HG02623 (cell line): ENCODE measurements around the gene KRT32.

Source experiments
- ATAC-seq: cut with Tn5 transposase; IDR thresholded peaks from one replicate; pipeline ENCODE4 v1.9.1; 2021; ENCODE audit warnings: moderate library complexity; ENCODE audit not compliant: unreplicated experiment

Gene KRT32

GRCh38 chr17:41494524-41494923 lies 27.3 kb upstream of the KRT32 start:
- no peak for ATAC-seq

- no peak for ATAC-seq
These were observed 25.6 kb upstream of the KRT32 start for GRCh38 chr17:41492771-41493170.

- no peak for ATAC-seq
These were observed 25.2 kb upstream of the KRT32 start for GRCh38 chr17:41492351-41492750.

- no peak for ATAC-seq
These were observed 24.3 kb upstream of the KRT32 start for GRCh38 chr17:41491476-41491875.

GRCh38 chr17:41490000-41490990 lies 23.1 kb upstream of the KRT32 start:
- ATAC-seq = no peak

GRCh38 chr17:41489531-41489930 lies 22.3 kb upstream of the KRT32 start, which contains the start of gene KRT36:
Gene KRT36, minus strand, starts transcription at chr17:41489910. Its CDS starts 46 bp downstream, at chr17:41489864.
- ATAC-seq = no peak

GRCh38 chr17:41486809-41487530 lies 19.8 kb upstream of the KRT32 start:
- no peak for ATAC-seq

- no peak for ATAC-seq
These were observed 19.1 kb upstream of the KRT32 start for GRCh38 chr17:41486316-41486715.

GRCh38 chr17:41484920-41485904 lies 18.0 kb upstream of the KRT32 start:
- no peak for ATAC-seq

- no peak for ATAC-seq
These were observed 17.0 kb upstream of the KRT32 start for GRCh38 chr17:41483991-41484826.

GRCh38 chr17:41483531-41483930 lies 16.3 kb upstream of the KRT32 start:
- no peak for ATAC-seq

GRCh38 chr17:41481036-41481435 lies 13.8 kb upstream of the KRT32 start, which contains the start of gene KRT35:
Gene KRT35, minus strand, starts transcription at chr17:41481151. Its CDS starts 54 bp downstream, at chr17:41481097.
- no peak for ATAC-seq

- no peak for ATAC-seq
These were observed 13.4 kb upstream of the KRT32 start for GRCh38 chr17:41480581-41480980.

GRCh38 chr17:41480136-41480535 lies 12.9 kb upstream of the KRT32 start:
- no peak for ATAC-seq

GRCh38 chr17:41478237-41478636 lies 11.1 kb upstream of the KRT32 start:
- no peak for ATAC-seq

GRCh38 chr17:41476866-41477815 lies 10.0 kb upstream of the KRT32 start:
- no peak for ATAC-seq

- no peak for ATAC-seq
These were observed 8.2 kb upstream of the KRT32 start for GRCh38 chr17:41475421-41475820.

- ATAC-seq = no peak
These were observed 7.7 kb upstream of the KRT32 start for GRCh38 chr17:41474863-41475262.

GRCh38 chr17:41468346-41468745 lies 1.2 kb upstream of the KRT32 start:
- ATAC-seq = no peak
